Activated naive CD8-positive, alpha-beta T cell treated with anti-CD3 and anti-CD28 coated beads, Interleukin-2, amount 10 ng/mL, durations not matched to agents 7 days and 5 days (primary cell): ENCODE results near the gene GRK5. TPM values are rescaled to one million over a fixed set of nuclear protein-coding genes. Genes with fewer than 3 reads are reported as not detected.
A peak's percentile ranks its signal among the peaks of the same experiment; 100 is the strongest.
"Not testable (repeated sequence)": the region's sequence is repeated elsewhere in the genome, so short reads cannot be mapped to it uniquely, and the experiment has no call there.

Source experiments
- ATAC-seq: fragments of 150-1000 bp; cut with Tn5 transposase; one replicate; pipeline ENCODE4 v1.10.0; 2021; ENCODE audit warnings: low read depth, moderate library complexity
- POLR2A ChIA-PET: fragments of 350-600 bp; sonication (Branson Sonifier 250); formaldehyde crosslinking; loops from one replicate; lab custom pipeline; 2021; ENCODE audit warnings: antibody characterized with exemption; lab: Charles Lee
- DNase-seq: peaks from one replicate; pipeline ENCODE4 v3.0.0; 2021
- H3K27ac Mint-ChIP-seq: one replicate; pipeline ENCODE4 v1.8.0; 2022; ENCODE audit warnings: mild to moderate bottlenecking, mixed read lengths
- H3K27me3 Mint-ChIP-seq: one replicate; pipeline ENCODE4 v1.8.0; 2022; ENCODE audit warnings: mild to moderate bottlenecking, moderate library complexity, mixed read lengths
- H3K36me3 Mint-ChIP-seq: one replicate; pipeline ENCODE4 v1.8.0; 2021; ENCODE audit warnings: mild to moderate bottlenecking, mixed read lengths
- H3K4me1 Mint-ChIP-seq: one replicate; pipeline ENCODE4 v1.8.0; 2021; ENCODE audit warnings: mixed read lengths
- H3K4me3 Mint-ChIP-seq: one replicate; pipeline ENCODE4 v1.8.0; 2022; ENCODE audit warnings: mild to moderate bottlenecking, moderate library complexity, mixed read lengths
- H3K9me3 Mint-ChIP-seq: one replicate; pipeline ENCODE4 v1.8.0; 2021; ENCODE audit warnings: mixed read lengths
- total RNA-seq, 2 experiments: library from RNA; stranded (reverse); gene quantifications; one replicate each; pipeline ENCODE4 v1.2.3, GENCODE V29; 2021

The GRK5 gene
- total RNA-seq, 2 experiments from 2014 or later: 19.6 to 21.8 TPM

- H3K4me1 Mint-ChIP-seq: peaks cover 33% of the 10 kb centered on the region
- H3K27ac Mint-ChIP-seq: no peak overlapping the region
- no peak for ATAC-seq
Observed at GRCh38 chr10:119216127-119216526, 8.8 kb downstream of the GRK5 start.

DNA sequence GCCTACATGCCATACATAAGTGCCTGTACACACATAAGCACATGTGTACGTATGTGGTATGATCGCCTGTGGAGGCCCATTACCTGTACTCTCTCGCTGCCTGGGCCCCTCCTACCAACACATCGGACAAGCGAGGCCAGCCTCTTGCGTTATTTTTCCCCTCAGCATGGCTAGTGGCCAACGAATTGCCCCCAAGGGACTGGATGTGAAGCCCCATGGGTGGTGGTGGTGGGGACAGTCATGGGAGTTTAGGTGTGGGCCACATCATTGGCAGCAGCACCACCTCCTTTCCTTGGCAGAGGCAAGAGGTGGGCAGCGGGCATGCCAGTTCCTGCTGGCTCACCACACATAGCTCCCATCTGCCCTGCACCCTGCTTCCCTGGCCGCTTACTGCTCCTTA lies 10.0 kb downstream of the GRK5 start:
- H3K4me3 Mint-ChIP-seq: no peak overlapping the region
- ATAC-seq (no peak), DNase-seq (no peak)
- peaks cover 25% of the 10 kb centered on the region for H3K4me1 Mint-ChIP-seq
- H3K9me3 Mint-ChIP-seq: no peaks in the 10 kb centered on the region
- no peaks in the 10 kb centered on the region for H3K27me3 Mint-ChIP-seq
- POLR2A ChIA-PET: no interaction called here
- no peak overlapping the region for H3K27ac Mint-ChIP-seq
- H3K36me3 Mint-ChIP-seq: peaks cover 5% of the 10 kb centered on the region

More at GRCh38 chr10:119216127-119216526, 8.8 kb downstream of the GRK5 start:
- no peaks in the 10 kb centered on the region for H3K9me3 Mint-ChIP-seq
- DNase-seq: no peak
- H3K4me3 Mint-ChIP-seq: no peak overlapping the region
- H3K27me3 Mint-ChIP-seq: no peaks in the 10 kb centered on the region
- POLR2A ChIA-PET: no interaction called here
- peaks cover 5% of the 10 kb centered on the region for H3K36me3 Mint-ChIP-seq

GRCh38 chr10:119217991-119218490 lies 10.7 kb downstream of the GRK5 start:
- Mint-ChIP-seq H3K9me3 (no peaks in the 10 kb centered on the region), H3K4me3 (no peak overlapping the region), H3K4me1 (peaks cover 19% of the 10 kb centered on the region), H3K27ac (no peak overlapping the region), H3K27me3 (no peaks in the 10 kb centered on the region), H3K36me3 (peaks cover 3% of the 10 kb centered on the region)
- DNase-seq (no peak), ATAC-seq (no peak)
- POLR2A ChIA-PET: interaction anchor here (0.7 kb wide), 1 partner anchor 432 kb away, joined by 5 read pairs; no protein-coding TSS in a partner anchor

DNA sequence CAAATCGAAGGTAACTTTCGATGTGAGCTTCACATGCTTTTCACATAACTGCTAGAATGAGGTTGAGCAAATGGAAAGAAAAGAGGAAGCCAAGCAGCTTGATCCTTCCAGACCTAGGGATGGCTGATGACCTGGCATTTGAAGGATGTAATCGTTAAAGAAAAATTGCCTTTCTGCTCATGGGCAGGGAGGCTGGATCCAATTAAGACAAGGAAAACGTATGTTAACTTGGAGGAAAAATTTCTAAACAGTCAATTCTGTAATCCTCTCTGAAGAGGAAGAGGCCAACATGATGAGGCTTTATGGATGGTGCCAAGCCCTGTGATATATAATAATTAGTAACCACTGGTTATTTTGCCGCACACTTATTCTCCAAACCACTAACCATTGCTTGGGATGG lies 12.5 kb downstream of the GRK5 start:
- ATAC-seq (no peak), DNase-seq (no peak)
- no peak overlapping the region for H3K27ac Mint-ChIP-seq
- H3K4me1 Mint-ChIP-seq: peaks cover 9% of the 10 kb centered on the region
- H3K4me3 Mint-ChIP-seq: no peak overlapping the region
- no peaks in the 10 kb centered on the region for H3K36me3 Mint-ChIP-seq
- H3K27me3 Mint-ChIP-seq: no peaks in the 10 kb centered on the region
- POLR2A ChIA-PET: no interaction called here
- H3K9me3 Mint-ChIP-seq: no peaks in the 10 kb centered on the region

DNA sequence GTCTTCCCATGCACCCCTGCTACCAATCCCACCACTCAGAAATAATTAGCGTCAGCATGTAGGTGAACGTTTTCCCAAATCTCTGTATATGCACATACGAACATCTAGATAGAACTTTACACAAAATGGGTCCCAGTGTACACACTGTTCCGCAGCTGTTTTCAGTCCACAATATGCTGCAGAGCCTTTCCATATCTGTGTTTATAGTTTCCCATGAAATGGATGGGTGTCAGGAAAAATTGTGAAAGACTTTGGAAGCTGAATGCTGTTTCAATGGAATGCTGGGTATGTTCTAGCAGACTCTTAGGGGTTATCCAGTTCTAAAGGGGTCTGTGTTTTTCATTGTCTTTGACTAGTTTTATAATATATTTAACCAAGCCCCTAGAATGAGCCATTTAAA lies 13.8 kb downstream of the GRK5 start:
- H3K27me3 Mint-ChIP-seq: no peaks in the 10 kb centered on the region
- peaks cover 6% of the 10 kb centered on the region for H3K4me1 Mint-ChIP-seq
- H3K27ac Mint-ChIP-seq: no peak overlapping the region
- H3K4me3 Mint-ChIP-seq: no peak overlapping the region
- no peaks in the 10 kb centered on the region for H3K9me3 Mint-ChIP-seq
- no peak for DNase-seq
- POLR2A ChIA-PET: no interaction called here
- no peaks in the 10 kb centered on the region for H3K36me3 Mint-ChIP-seq
- no peak for ATAC-seq

DNA sequence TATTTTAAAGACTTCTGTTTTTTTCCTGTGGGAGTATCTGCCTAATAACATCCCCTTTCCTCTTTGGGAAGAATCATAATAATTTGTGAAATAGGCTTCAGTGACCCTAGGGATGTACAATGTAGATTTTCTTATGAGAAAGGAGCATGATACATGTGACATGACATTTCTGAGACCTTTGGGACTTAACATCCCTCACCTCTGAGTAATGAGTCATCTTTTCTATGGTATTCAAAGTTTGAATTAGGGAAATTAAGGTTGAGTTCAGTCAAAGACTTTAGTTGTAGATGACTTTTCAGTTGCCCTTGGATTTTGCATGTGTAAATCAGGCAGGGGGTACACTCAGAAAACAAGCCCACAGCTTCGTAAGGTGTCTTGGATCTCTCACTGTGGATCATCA lies 14.3 kb downstream of the GRK5 start:
- Mint-ChIP-seq H3K9me3 (no peaks in the 10 kb centered on the region), H3K4me1 (peaks cover 6% of the 10 kb centered on the region), H3K27me3 (no peaks in the 10 kb centered on the region), H3K27ac (no peak overlapping the region), H3K4me3 (no peak overlapping the region), H3K36me3 (no peaks in the 10 kb centered on the region)
- no peak for ATAC-seq
- DNase-seq: no peak
- POLR2A ChIA-PET: no interaction called here

DNA sequence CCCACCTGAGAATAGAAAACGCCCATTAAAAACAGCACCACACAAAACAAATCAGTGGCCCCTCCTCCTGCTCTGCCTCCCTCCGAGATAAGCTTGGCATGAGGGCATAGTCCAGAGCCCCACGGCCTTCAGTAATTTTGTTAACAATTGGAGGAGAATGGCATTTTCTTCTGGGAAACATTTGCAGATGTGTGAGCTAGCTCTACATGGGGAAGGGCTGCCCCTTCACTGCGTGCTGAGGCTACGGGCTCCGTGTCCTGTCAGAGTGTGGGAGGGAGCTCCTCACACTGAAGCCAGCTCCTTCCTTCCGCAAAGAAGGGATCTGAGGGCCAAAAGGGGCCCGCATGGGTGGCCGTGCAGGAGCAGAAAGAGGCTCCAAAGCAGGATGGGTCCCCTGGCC lies 15.2 kb downstream of the GRK5 start:
- H3K27me3 Mint-ChIP-seq: no peaks in the 10 kb centered on the region
- no peak overlapping the region for H3K4me3 Mint-ChIP-seq
- no peak for ATAC-seq
- H3K9me3 Mint-ChIP-seq: no peaks in the 10 kb centered on the region
- H3K36me3 Mint-ChIP-seq: peaks cover 3% of the 10 kb centered on the region
- no peak for DNase-seq
- H3K27ac Mint-ChIP-seq: no peak overlapping the region
- POLR2A ChIA-PET: no interaction called here
- H3K4me1 Mint-ChIP-seq: peaks cover 6% of the 10 kb centered on the region

GRCh38 chr10:119222966-119223386 lies 15.6 kb downstream of the GRK5 start:
- Mint-ChIP-seq H3K4me3 (no peak overlapping the region), H3K27me3 (no peaks in the 10 kb centered on the region), H3K36me3 (peaks cover 7% of the 10 kb centered on the region), H3K27ac (no peak overlapping the region), H3K9me3 (no peaks in the 10 kb centered on the region), H3K4me1 (peaks cover 6% of the 10 kb centered on the region)
- POLR2A ChIA-PET: interaction anchor here (0.6 kb wide), 1 partner anchor 466 kb away, joined by 6 read pairs; no protein-coding TSS in a partner anchor
- no peak for DNase-seq
- ATAC-seq: no peak

- H3K9me3 Mint-ChIP-seq: peaks cover 4% of the 10 kb centered on the region
- H3K27me3 Mint-ChIP-seq: no peaks in the 10 kb centered on the region
- peaks cover 13% of the 10 kb centered on the region for H3K36me3 Mint-ChIP-seq
- ATAC-seq (no peak), DNase-seq (no peak)
- peaks cover 6% of the 10 kb centered on the region for H3K4me1 Mint-ChIP-seq
- no peak overlapping the region for H3K4me3 Mint-ChIP-seq
- POLR2A ChIA-PET: no interaction called here
- H3K27ac Mint-ChIP-seq: no peak overlapping the region
Observed at GRCh38 chr10:119225083-119225658, 17.8 kb downstream of the GRK5 start.

GRCh38 chr10:119227825-119228224 lies 20.5 kb downstream of the GRK5 start:
- H3K36me3 Mint-ChIP-seq: peaks cover 33% of the 10 kb centered on the region
- peaks cover 12% of the 10 kb centered on the region for H3K4me1 Mint-ChIP-seq
- H3K9me3 Mint-ChIP-seq: peaks cover 21% of the 10 kb centered on the region
- no peak overlapping the region for H3K27ac Mint-ChIP-seq
- H3K27me3 Mint-ChIP-seq: no peaks in the 10 kb centered on the region
- no peak overlapping the region for H3K4me3 Mint-ChIP-seq
- POLR2A ChIA-PET: no interaction called here
- ATAC-seq (no peak), DNase-seq (no peak)

GRCh38 chr10:119231654-119232053 lies 24.3 kb downstream of the GRK5 start:
- no peak for ATAC-seq
- Mint-ChIP-seq H3K9me3 (peaks cover 21% of the 10 kb centered on the region), H3K27ac (no peak overlapping the region), H3K4me3 (no peak overlapping the region), H3K4me1 (peaks cover 19% of the 10 kb centered on the region), H3K27me3 (no peaks in the 10 kb centered on the region), H3K36me3 (peaks cover 33% of the 10 kb centered on the region)
- no peak for DNase-seq
- POLR2A ChIA-PET: interaction anchor here (0.6 kb wide), 1 partner anchor 23 kb away, joined by 4 read pairs; no protein-coding TSS in a partner anchor

DNA sequence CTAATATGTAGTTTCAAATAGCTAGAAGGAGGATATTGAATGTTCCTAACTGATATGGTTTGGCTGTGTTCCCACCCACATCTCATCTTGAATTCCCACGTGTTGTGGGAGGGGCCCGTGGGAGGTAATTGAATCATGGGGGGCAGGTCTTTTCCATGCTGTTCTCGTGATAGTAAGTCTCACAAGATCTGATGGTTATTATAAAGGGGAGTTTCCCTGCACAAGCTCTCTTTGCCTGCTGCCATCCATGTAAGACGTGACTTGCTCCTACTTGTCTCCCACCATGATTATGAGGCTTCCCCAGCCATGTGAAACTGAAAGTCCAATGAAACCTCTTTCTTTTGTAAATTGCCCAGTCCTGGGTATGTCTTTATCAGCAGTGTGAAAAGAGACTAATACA lies 25.1 kb downstream of the GRK5 start:
- not testable (repeated sequence) for DNase-seq, ATAC-seq, H3K27me3 Mint-ChIP-seq, H3K27ac Mint-ChIP-seq, H3K4me3 Mint-ChIP-seq
- POLR2A ChIA-PET: interaction anchor here (0.5 kb wide), 1 partner anchor 363 kb away, joined by 5 read pairs; no protein-coding TSS in a partner anchor
- H3K9me3 Mint-ChIP-seq: peaks cover 21% of the 10 kb centered on the region
- H3K36me3 Mint-ChIP-seq: peaks cover 29% of the 10 kb centered on the region
- H3K4me1 Mint-ChIP-seq: peaks cover 24% of the 10 kb centered on the region

GRCh38 chr10:119233123-119233820 lies 25.9 kb downstream of the GRK5 start:
- POLR2A ChIA-PET: interaction anchor here (0.5 to 0.7 kb wide), 2 partner anchors 22 to 362 kb away, joined by 3 to 5 read pairs; no protein-coding TSS in a partner anchor
- H3K9me3 Mint-ChIP-seq: peaks cover 21% of the 10 kb centered on the region
- H3K36me3 Mint-ChIP-seq: peaks cover 26% of the 10 kb centered on the region
- ATAC-seq (peak; percentile 32), DNase-seq (no peak)
- H3K4me1 Mint-ChIP-seq: peaks cover 32% of the 10 kb centered on the region
- no peak overlapping the region for H3K4me3 Mint-ChIP-seq
- no peaks in the 10 kb centered on the region for H3K27me3 Mint-ChIP-seq
- H3K27ac Mint-ChIP-seq: peak overlapping the region; percentile 21
